HT-29 (cell line): ENCODE data around the gene WASL. TPM values are rescaled to one million over a fixed set of nuclear protein-coding genes. Genes with fewer than 3 reads are reported as not detected.

ENCODE experiments used
- DNase-seq: peaks from one replicate; pipeline ENCODE4 v3.0.0-alpha.2; 2015; ENCODE audit warnings: low spot score
- total RNA-seq: library from RNA; depleted of rRNA; stranded (reverse); fragments of >200 nt; shearing (Covaris generic); gene quantifications from 2 replicates; pipeline ENCODE4 v1.2.3, GENCODE V29; 2014

The WASL gene
- total RNA-seq, 1 experiment from 2014 or later: 9.7 TPM

GRCh38 chr7:123695944-123696677 is 52.7 kb downstream of the WASL start:
- no peak for DNase-seq

GRCh38 chr7:123692471-123692877 is 56.3 kb downstream of the WASL start:
- DNase-seq: no peak

DNA sequence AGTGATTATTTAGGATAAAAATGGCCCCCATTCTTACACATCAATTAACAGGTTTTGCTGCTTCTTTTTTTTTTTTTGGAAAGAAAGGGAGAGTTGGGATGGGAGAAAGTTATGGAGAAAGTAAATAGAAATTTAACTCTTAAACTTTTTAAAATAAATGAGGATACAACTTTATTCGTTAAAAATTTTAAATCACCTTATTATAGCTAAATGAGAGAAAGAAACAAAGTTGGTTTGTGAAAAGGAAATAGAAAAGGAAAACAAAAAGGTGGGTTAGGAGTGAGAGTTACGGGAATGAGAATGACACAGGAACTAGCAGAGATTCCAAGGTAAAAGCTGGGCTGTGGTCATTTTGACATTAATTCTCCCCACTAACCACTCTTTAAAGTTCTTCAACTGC is 58.3 kb downstream of the WASL start:
- DNase-seq: no peak

DNA sequence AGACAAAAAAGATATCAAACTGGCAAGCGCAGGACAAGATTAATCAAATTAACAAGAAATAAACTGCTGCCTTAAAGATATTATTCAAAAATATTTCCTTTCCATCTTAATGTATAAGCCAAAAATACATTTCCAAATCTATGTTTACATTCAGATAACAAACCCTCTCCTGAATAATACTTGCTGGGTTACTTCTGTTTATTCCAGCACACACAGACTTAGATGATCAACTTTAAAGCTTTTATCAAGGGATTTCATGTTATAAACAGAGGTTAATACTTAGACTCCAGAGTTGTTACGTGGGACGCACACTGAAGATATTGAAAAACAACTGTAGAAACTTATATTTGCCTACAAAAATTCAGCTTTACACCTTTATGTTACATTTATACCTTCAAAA is 59.6 kb downstream of the WASL start:
- no peak for DNase-seq

DNA sequence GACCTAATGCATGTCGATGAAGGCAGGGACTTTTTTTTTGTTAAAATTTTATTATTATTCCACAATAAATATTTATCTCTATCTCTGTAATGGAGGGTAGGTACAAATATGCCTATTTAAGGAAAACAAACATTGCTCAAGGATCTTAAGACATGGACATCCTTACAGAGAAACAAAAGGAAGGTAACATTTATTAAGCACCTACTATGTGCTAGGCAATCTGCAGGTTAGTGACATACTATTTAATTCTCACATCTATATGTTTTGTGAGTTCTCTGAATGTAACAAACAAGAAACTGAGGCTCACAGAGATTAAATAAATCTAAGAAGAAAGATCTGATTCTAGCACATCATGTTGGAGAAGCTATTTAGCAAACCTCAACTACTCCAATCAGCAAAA is 61.1 kb downstream of the WASL start:
- DNase-seq: no peak

DNA sequence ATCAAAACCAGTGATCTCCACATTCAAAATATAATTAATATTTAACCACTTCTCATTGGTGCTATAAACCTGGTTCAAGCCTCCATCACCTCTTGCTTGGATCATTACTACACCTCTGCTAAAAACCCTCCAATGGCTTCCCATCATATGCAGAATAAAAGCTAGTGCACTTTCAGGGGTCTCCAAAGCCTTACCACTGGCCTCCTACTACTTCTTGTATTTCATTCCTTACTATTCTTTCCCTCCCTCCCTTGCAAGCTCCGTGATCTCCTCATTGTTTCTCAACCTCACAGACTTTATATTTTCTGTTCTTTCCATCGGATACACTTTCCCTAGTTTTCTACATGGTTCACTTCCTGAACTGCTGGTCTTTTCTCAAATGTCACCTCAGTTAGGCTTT is 61.6 kb downstream of the WASL start:
- no peak for DNase-seq

DNA sequence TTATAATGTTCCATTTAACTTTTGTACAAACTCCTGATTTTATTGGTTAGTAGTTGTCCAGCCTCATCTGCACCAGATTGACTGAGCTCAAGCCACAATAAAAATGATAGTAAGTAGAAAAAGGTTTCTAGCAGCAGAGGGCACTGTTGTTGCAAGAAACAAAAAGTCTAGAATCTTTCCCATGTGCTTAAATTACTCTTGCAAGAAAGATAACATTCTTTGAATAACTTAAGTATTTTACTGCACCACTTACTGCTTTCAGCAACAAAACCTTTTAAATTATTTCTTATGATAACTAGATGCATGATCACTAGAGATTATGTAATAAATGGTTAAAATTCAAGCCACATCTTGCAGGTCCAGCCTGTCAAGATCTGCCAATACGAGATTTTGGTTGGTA is 66.1 kb downstream of the WASL start:
- DNase-seq: peak; percentile 84

GRCh38 chr7:123681561-123681960 is 67.2 kb downstream of the WASL start:
- DNase-seq: no peak

GRCh38 chr7:123680580-123680979 is 68.2 kb downstream of the WASL start:
- DNase-seq: no peak

- no peak for DNase-seq
Observed at GRCh38 chr7:123679614-123680013, 69.2 kb downstream of the WASL start.

DNA sequence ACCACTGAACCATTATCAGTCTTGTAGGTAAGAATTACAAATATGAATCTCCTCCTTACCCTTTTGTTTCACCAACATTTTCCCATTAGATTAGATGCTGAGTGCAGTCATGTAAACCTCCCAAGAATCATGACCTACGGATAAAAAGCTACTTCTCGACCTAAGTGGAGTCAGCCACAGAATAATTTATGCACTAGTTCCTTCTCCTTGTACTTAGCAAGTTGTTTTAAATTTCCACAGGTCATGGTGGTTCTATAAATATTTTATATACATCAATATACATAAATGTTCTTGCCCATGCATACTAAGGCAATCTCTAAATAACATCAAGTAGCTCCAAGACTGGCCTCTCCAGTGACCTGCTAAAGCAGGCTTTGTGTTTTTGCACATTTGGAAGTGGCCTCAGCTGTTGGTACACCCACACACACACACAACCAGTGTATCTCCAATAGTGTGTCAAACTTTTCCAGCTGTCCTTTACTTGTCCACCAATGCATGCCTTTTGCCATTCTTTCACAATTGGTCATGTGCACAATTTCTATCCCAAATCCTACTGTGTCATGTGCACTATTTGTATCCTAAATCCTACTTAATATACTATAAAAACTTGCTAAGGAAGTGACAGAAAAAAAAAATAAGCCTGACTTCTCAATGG is 71.6 kb downstream of the WASL start:
- DNase-seq: no peak

- DNase-seq: no peak
Observed at GRCh38 chr7:123675181-123675473, 73.7 kb downstream of the WASL start.

DNA sequence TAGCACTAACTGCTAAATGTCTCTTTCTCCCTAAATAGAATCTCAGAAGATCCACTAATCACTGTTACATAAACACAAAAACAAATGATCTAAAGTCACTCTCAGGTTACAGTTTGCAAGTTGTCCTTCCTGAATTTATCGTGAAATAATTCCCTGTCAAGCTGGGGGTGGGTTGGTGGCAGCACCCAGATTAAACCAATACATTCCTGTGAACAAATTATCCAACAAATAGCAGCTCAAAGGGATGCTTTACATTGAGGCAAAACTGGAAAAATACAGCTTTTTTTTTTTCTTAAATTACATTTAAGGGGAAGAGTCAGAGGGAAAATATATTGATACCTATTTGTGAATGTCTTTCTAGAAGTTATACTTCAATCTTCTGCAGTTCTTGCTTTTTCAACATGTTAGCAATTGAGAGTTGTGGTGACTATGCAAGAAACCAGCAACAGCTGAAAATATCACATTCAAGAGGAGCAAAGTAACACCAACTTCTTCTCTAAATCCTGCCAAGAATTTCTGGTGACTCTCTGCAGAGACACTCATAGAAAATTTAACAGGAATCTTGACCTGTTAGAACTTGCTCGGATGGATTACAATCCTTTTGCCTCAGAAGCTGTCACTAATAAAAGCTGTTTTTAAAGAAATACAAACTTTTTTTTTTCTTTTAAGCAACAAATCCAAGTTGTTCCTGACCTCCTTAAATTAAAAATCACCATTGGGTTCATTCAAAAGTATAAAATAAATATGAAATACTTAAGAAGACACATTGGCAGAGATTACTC is 74.2 kb downstream of the WASL start:
- DNase-seq: no peak

GRCh38 chr7:123673752-123674398 is 74.9 kb downstream of the WASL start:
- DNase-seq: no peak

GRCh38 chr7:123673137-123673732 is 75.6 kb downstream of the WASL start:
- no peak for DNase-seq

- no peak for DNase-seq
Observed at GRCh38 chr7:123669485-123669884, 79.3 kb downstream of the WASL start.

GRCh38 chr7:123666492-123666891 is 82.3 kb downstream of the WASL start:
- DNase-seq: no peak

DNA sequence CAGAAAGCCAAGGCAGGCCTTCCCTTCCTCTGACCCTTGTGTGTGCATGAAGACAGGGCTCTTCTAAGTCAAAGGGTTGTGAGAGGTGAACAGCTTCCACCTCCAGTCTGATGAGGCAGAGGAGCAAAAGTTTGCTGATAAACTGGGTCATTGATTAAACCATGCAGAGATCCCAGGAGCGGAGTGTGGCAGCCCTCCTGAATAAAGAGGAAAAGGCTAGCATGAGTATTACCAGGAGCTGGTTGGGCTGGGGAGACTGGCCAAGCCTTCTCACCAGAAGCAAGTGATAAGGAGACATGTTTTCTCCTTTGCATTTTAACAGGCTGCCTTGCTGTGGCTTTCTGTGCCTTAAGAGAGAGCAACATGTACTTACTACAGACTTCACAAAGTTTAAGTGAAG is 82.9 kb downstream of the WASL start:
- DNase-seq: no peak

DNA sequence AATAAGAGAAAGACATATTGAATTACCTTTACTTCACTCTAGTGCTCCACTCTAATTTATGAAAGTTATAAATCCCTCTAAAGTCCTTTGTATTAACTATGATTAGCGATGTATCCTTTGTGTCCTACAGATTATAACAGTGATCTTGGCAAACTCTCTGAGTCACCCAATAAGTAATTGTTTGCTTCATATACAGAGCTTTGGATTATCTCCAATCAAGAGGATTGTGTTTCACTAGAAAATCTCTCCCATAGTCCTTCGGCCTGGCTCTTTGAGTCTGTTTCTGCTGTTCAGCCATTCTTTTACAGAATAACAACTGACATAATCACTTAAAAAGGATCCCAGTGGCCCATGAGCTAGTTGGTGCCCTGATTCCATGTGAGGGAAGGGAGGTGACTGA is 83.6 kb downstream of the WASL start:
- DNase-seq: no peak

- no peak for DNase-seq
Observed at GRCh38 chr7:123663200-123663599, 85.6 kb downstream of the WASL start.

DNA sequence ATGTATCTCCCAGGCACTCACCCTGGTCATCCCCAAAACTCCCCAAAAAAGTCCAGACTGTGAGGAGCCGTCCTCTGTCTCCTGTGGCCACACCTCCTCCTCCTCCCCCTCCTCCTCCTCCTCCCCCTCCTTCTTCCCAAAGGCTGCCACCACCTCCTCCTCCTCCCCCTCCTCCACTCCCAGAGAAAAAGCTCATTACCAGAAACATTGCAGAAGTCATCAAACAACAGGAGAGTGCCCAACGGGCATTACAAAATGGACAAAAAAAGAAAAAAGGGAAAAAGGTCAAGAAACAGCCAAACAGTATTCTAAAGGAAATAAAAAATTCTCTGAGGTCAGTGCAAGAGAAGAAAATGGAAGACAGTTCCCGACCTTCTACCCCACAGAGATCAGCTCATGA is 86.0 kb downstream of the WASL start:
- no peak for DNase-seq

- DNase-seq: no peak
Observed at GRCh38 chr7:123662293-123662692, 86.5 kb downstream of the WASL start.
